Measurements from ENCODE around the gene LRMDA.

LRMDA gene

DNA sequence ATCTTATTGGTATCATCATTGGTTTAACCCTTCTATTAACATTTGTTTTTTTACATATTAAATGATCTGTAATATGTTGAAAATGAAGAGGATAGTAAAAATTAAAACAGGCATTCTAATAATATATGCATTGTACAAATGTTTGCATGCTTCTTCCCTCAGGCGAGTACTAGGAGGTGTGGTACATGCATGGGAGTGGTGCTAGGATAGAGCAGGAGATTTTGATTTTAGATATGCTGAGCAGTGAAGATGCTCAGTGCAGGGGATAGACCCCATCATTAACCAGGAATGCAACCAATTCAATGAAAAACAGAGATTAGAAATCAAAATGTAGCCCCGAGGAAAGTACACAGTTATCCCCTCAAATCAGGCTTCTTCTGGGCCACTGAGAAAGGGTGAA is 916.4 kb downstream of the LRMDA start:
- no peak overlapping the region for H4K5ac ChIP-seq (ENCODE audit: low read length)
- H2BK120ac ChIP-seq (ENCODE audit: low read depth, low read length), result no peak overlapping the region
- H3K4me2 ChIP-seq (ENCODE audit: low read length), result no peak overlapping the region
- no peaks in the 10 kb centered on the region for H3K4me1 ChIP-seq (ENCODE audit: control insufficient read depth, low read depth, low read length)
- no peak overlapping the region for H2AK5ac ChIP-seq (ENCODE audit: low read length)
- H3K23ac ChIP-seq (ENCODE audit: low read length), result no peak overlapping the region
- H3K56ac ChIP-seq (ENCODE audit: low read length), result no peak overlapping the region
- H4K8ac ChIP-seq (ENCODE audit: low read depth, low read length), result no peak overlapping the region
- H3K18ac ChIP-seq (ENCODE audit: low read length), result no peak overlapping the region
- H3K27ac ChIP-seq (ENCODE audit: low read depth, low read length), result no peak overlapping the region
- H3K36me3 ChIP-seq (ENCODE audit: control insufficient read depth, insufficient read depth, low read length), result no peaks in the 10 kb centered on the region
- no peaks in the 10 kb centered on the region for H3K79me2 ChIP-seq (ENCODE audit: control insufficient read depth, insufficient read depth, low read length)
- no peak overlapping the region for H3K4ac ChIP-seq (ENCODE audit: low read depth, low read length)
- no peak for DNase-seq
- WGBS (ENCODE audit: extremely low coverage, insufficient coverage, low lambda C conversion rate), result no CpG with 5 or more reads among the region's 2 CpGs
- no peak overlapping the region for H2BK5ac ChIP-seq (ENCODE audit: low read length)
- H3K79me1 ChIP-seq (ENCODE audit: low read length), result no peaks in the 10 kb centered on the region
- no peak overlapping the region for H3K4me3 ChIP-seq (ENCODE audit: low read length)
- no peak overlapping the region for H2BK15ac ChIP-seq (replicated peaks; ENCODE audit: low read depth)
- H3K27me3 ChIP-seq (ENCODE audit: insufficient read depth, low read length, poor library complexity), result no peaks in the 10 kb centered on the region
- no peak overlapping the region for H3K9ac ChIP-seq (ENCODE audit: low read length)

DNA sequence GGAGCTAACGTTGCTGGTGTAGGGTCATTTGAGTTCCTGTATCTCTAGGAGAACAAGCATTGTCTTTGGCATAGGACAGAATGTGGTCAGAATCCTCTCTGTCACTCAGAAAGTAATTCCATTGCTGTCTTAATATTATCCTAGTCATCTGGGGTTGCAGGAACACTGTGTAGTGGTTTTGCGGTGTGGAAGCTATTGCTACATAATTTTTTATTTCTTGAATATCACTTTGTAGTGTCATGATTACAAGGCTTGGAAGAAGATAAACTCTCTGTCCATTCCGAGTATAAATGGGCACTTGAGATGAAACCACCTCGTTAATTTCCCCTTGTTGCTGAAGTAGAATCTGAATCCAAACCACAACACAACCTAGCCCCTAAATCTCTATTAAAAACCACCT is 919.2 kb downstream of the LRMDA start:
- no CpG with 5 or more reads among the region's 4 CpGs for WGBS (ENCODE audit: extremely low coverage, insufficient coverage, low lambda C conversion rate)
- Histone ChIP-seq H3K4me2 (ENCODE audit: low read length) (no peak overlapping the region), H3K79me1 (ENCODE audit: low read length) (no peaks in the 10 kb centered on the region), H3K4ac (ENCODE audit: low read depth, low read length) (no peak overlapping the region), H3K9ac (ENCODE audit: low read length) (no peak overlapping the region), H4K8ac (ENCODE audit: low read depth, low read length) (no peak overlapping the region), H2BK15ac (replicated peaks; ENCODE audit: low read depth) (no peak overlapping the region), H2BK5ac (ENCODE audit: low read length) (no peak overlapping the region), H3K79me2 (ENCODE audit: control insufficient read depth, insufficient read depth, low read length) (no peaks in the 10 kb centered on the region), H3K4me1 (ENCODE audit: control insufficient read depth, low read depth, low read length) (no peaks in the 10 kb centered on the region), H3K23ac (ENCODE audit: low read length) (no peak overlapping the region), H3K4me3 (ENCODE audit: low read length) (no peak overlapping the region), H2AK5ac (ENCODE audit: low read length) (no peak overlapping the region), H4K5ac (ENCODE audit: low read length) (no peak overlapping the region), H2BK120ac (ENCODE audit: low read depth, low read length) (no peak overlapping the region), H3K27ac (ENCODE audit: low read depth, low read length) (no peak overlapping the region), H3K36me3 (ENCODE audit: control insufficient read depth, insufficient read depth, low read length) (no peaks in the 10 kb centered on the region), H3K56ac (ENCODE audit: low read length) (no peak overlapping the region), H3K18ac (ENCODE audit: low read length) (no peak overlapping the region), H3K27me3 (ENCODE audit: insufficient read depth, low read length, poor library complexity) (no peaks in the 10 kb centered on the region)
- no peak for DNase-seq

- Histone ChIP-seq H3K79me2 (ENCODE audit: control insufficient read depth, insufficient read depth, low read length) (no peaks in the 10 kb centered on the region), H3K4me1 (ENCODE audit: control insufficient read depth, low read depth, low read length) (no peaks in the 10 kb centered on the region)
- DNase-seq, result no peak
These were observed 920.9 kb downstream of the LRMDA start for GRCh38 chr10:76352300-76352699.

DNA sequence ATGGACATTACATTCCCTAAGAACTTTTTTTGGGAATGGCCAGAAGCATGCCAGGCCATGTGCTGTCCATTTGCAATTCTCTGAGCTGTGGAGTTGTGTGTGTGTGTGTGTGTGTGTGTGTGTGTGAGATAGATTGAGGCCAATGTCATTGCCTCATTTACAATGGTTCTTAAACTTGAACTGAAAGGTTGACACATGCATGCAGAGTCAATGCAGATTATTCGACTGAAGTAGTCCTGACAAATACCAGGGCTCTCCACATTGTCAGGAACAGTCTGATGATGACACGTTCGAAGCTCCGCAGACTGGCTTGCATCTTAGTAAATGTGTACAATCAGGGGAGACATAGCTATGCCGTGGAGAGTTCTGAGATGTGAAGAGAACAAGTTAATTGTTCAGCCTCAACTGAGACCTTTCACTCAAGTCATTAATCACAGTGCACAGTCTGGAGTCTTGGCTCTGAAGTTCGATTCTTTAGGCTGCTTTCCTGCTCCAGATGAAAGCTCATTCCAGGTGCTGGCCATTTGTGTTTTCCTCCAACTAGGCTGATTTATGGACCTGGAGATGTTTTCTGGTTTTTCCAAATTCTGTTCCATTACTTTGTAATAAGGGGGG is 921.9 kb downstream of the LRMDA start:
- Histone ChIP-seq H3K56ac (ENCODE audit: low read length) (no peak overlapping the region), H3K4ac (ENCODE audit: low read depth, low read length) (no peak overlapping the region), H4K5ac (ENCODE audit: low read length) (no peak overlapping the region), H3K4me1 (ENCODE audit: control insufficient read depth, low read depth, low read length) (no peaks in the 10 kb centered on the region), H2BK5ac (ENCODE audit: low read length) (no peak overlapping the region), H4K8ac (ENCODE audit: low read depth, low read length) (no peak overlapping the region), H3K9ac (ENCODE audit: low read length) (no peak overlapping the region), H3K79me1 (ENCODE audit: low read length) (no peaks in the 10 kb centered on the region), H3K27me3 (ENCODE audit: insufficient read depth, low read length, poor library complexity) (no peaks in the 10 kb centered on the region), H2AK5ac (ENCODE audit: low read length) (no peak overlapping the region), H2BK15ac (replicated peaks; ENCODE audit: low read depth) (no peak overlapping the region), H3K79me2 (ENCODE audit: control insufficient read depth, insufficient read depth, low read length) (no peaks in the 10 kb centered on the region), H3K23ac (ENCODE audit: low read length) (no peak overlapping the region), H3K4me3 (ENCODE audit: low read length) (no peak overlapping the region), H2BK120ac (ENCODE audit: low read depth, low read length) (no peak overlapping the region), H3K4me2 (ENCODE audit: low read length) (no peak overlapping the region), H3K18ac (ENCODE audit: low read length) (no peak overlapping the region), H3K27ac (ENCODE audit: low read depth, low read length) (no peak overlapping the region), H3K36me3 (ENCODE audit: control insufficient read depth, insufficient read depth, low read length) (no peaks in the 10 kb centered on the region)
- DNase-seq, result no peak
- no CpG with 5 or more reads among the region's 6 CpGs for whole genome bisulfite sequencing (ENCODE audit: extremely low coverage, insufficient coverage, low lambda C conversion rate)

More at GRCh38 chr10:76352300-76352699, 920.9 kb downstream of the LRMDA start:
- Histone ChIP-seq H3K4me2 (ENCODE audit: low read length) (no peak overlapping the region), H2BK120ac (ENCODE audit: low read depth, low read length) (no peak overlapping the region), H3K18ac (ENCODE audit: low read length) (no peak overlapping the region), H3K56ac (ENCODE audit: low read length) (no peak overlapping the region), H2BK15ac (replicated peaks; ENCODE audit: low read depth) (no peak overlapping the region), H3K4me3 (ENCODE audit: low read length) (no peak overlapping the region), H3K79me1 (ENCODE audit: low read length) (no peaks in the 10 kb centered on the region), H2AK5ac (ENCODE audit: low read length) (no peak overlapping the region), H3K27ac (ENCODE audit: low read depth, low read length) (no peak overlapping the region), H3K4ac (ENCODE audit: low read depth, low read length) (no peak overlapping the region), H3K23ac (ENCODE audit: low read length) (no peak overlapping the region), H2BK5ac (ENCODE audit: low read length) (no peak overlapping the region), H3K36me3 (ENCODE audit: control insufficient read depth, insufficient read depth, low read length) (no peaks in the 10 kb centered on the region), H3K9ac (ENCODE audit: low read length) (no peak overlapping the region), H3K27me3 (ENCODE audit: insufficient read depth, low read length, poor library complexity) (no peaks in the 10 kb centered on the region), H4K8ac (ENCODE audit: low read depth, low read length) (no peak overlapping the region), H4K5ac (ENCODE audit: low read length) (no peak overlapping the region)
- no CpG with 5 or more reads among the region's 5 CpGs for WGBS (ENCODE audit: extremely low coverage, insufficient coverage, low lambda C conversion rate)

GRCh38 chr10:76354212-76354738 is 922.9 kb downstream of the LRMDA start:
- no peak overlapping the region for H3K18ac ChIP-seq (ENCODE audit: low read length)
- no peak overlapping the region for H2AK5ac ChIP-seq (ENCODE audit: low read length)
- H2BK120ac ChIP-seq (ENCODE audit: low read depth, low read length), result no peak overlapping the region
- no peak overlapping the region for H2BK15ac ChIP-seq (replicated peaks; ENCODE audit: low read depth)
- H3K79me1 ChIP-seq (ENCODE audit: low read length), result no peaks in the 10 kb centered on the region
- no peaks in the 10 kb centered on the region for H3K36me3 ChIP-seq (ENCODE audit: control insufficient read depth, insufficient read depth, low read length)
- H2BK5ac ChIP-seq (ENCODE audit: low read length), result no peak overlapping the region
- H3K4me1 ChIP-seq (ENCODE audit: control insufficient read depth, low read depth, low read length), result no peaks in the 10 kb centered on the region
- no peaks in the 10 kb centered on the region for H3K27me3 ChIP-seq (ENCODE audit: insufficient read depth, low read length, poor library complexity)
- no peak overlapping the region for H4K5ac ChIP-seq (ENCODE audit: low read length)
- no peak overlapping the region for H3K4ac ChIP-seq (ENCODE audit: low read depth, low read length)
- no peak overlapping the region for H3K4me2 ChIP-seq (ENCODE audit: low read length)
- H3K79me2 ChIP-seq (ENCODE audit: control insufficient read depth, insufficient read depth, low read length), result no peaks in the 10 kb centered on the region
- H3K56ac ChIP-seq (ENCODE audit: low read length), result no peak overlapping the region
- no peak for DNase-seq
- no peak overlapping the region for H3K27ac ChIP-seq (ENCODE audit: low read depth, low read length)
- no peak overlapping the region for H3K9ac ChIP-seq (ENCODE audit: low read length)
- H4K8ac ChIP-seq (ENCODE audit: low read depth, low read length), result no peak overlapping the region
- no peak overlapping the region for H3K4me3 ChIP-seq (ENCODE audit: low read length)
- no peak overlapping the region for H3K23ac ChIP-seq (ENCODE audit: low read length)
- no CpG with 5 or more reads among the region's 2 CpGs for WGBS (ENCODE audit: extremely low coverage, insufficient coverage, low lambda C conversion rate)

DNA sequence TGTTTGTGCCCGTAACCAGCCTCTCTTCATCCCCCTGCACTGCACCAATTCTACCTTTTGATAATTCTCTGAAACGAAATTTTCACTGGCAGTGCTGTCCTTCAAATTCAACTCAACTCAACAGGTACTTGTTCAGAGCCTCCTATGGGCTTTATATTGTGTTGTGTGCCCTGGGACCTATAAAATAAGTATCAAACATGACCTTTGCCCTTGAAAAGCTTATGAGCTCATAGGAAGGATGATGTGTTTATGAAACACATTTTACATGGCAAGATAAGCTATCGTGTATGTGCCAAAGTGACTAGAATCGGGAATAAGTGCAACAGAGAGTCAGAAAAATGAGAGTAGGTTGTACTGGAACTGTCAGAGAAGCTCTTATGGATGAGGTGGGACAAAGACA is 923.5 kb downstream of the LRMDA start:
- H3K79me2 ChIP-seq (ENCODE audit: control insufficient read depth, insufficient read depth, low read length), result no peaks in the 10 kb centered on the region
- no peak overlapping the region for H3K9ac ChIP-seq (ENCODE audit: low read length)

More for the DNA sequence above, 923.5 kb downstream of the LRMDA start:
- H3K4me3 ChIP-seq (ENCODE audit: low read length), result no peak overlapping the region
- no peak overlapping the region for H2BK120ac ChIP-seq (ENCODE audit: low read depth, low read length)
- H3K4me1 ChIP-seq (ENCODE audit: control insufficient read depth, low read depth, low read length), result no peaks in the 10 kb centered on the region
- H3K56ac ChIP-seq (ENCODE audit: low read length), result no peak overlapping the region
- H3K27ac ChIP-seq (ENCODE audit: low read depth, low read length), result no peak overlapping the region
- no peaks in the 10 kb centered on the region for H3K36me3 ChIP-seq (ENCODE audit: control insufficient read depth, insufficient read depth, low read length)
- H2BK15ac ChIP-seq (replicated peaks; ENCODE audit: low read depth), result no peak overlapping the region
- H3K18ac ChIP-seq (ENCODE audit: low read length), result no peak overlapping the region
- no peak overlapping the region for H4K8ac ChIP-seq (ENCODE audit: low read depth, low read length)
- no peak overlapping the region for H2AK5ac ChIP-seq (ENCODE audit: low read length)
- H3K4ac ChIP-seq (ENCODE audit: low read depth, low read length), result no peak overlapping the region
- H3K79me1 ChIP-seq (ENCODE audit: low read length), result no peaks in the 10 kb centered on the region
- no peak overlapping the region for H2BK5ac ChIP-seq (ENCODE audit: low read length)
- DNase-seq, result no peak
- H3K23ac ChIP-seq (ENCODE audit: low read length), result no peak overlapping the region
- no CpG with 5 or more reads among the region's 4 CpGs for WGBS (ENCODE audit: extremely low coverage, insufficient coverage, low lambda C conversion rate)
- no peak overlapping the region for H3K4me2 ChIP-seq (ENCODE audit: low read length)
- H3K27me3 ChIP-seq (ENCODE audit: insufficient read depth, low read length, poor library complexity), result no peaks in the 10 kb centered on the region
- no peak overlapping the region for H4K5ac ChIP-seq (ENCODE audit: low read length)
